CD1c-positive myeloid dendritic cell (primary cell): Measurements from ENCODE around the gene FSTL1.

Source experiments
- DNase-seq: peaks from one replicate; pipeline ENCODE4 v3.0.0-alpha.2; 2016; ENCODE audit errors: extremely low spot score

The FSTL1 gene

GRCh38 chr3:120468635-120469295 lies 18.0 kb upstream of the FSTL1 start:
- DNase-seq = no peak

GRCh38 chr3:120462409-120462959 lies 11.7 kb upstream of the FSTL1 start:
- no peak for DNase-seq

DNA sequence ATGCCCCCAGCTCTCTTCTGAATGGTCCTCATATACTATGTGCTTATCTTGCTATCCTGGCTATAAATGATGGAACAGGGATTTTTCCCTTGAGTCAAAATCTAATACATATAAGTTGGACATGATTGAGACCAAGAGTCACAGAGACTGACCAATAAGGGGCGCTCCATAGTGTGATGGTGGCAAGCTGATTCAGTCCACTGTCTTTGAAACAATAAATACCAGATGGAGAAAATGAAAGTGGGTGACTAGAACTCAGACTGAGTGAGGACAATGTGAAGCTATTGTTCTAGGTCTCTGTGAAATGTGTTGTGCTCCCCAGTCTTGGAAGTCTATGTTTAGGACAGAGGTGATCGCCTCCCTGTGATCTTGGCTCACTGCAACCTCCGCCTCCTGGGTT lies 10.6 kb upstream of the FSTL1 start:
- no peak for DNase-seq

- no peak for DNase-seq
These were observed 10.1 kb upstream of the FSTL1 start for GRCh38 chr3:120460862-120461261.

GRCh38 chr3:120460181-120460790 lies 9.5 kb upstream of the FSTL1 start:
- no peak for DNase-seq

DNA sequence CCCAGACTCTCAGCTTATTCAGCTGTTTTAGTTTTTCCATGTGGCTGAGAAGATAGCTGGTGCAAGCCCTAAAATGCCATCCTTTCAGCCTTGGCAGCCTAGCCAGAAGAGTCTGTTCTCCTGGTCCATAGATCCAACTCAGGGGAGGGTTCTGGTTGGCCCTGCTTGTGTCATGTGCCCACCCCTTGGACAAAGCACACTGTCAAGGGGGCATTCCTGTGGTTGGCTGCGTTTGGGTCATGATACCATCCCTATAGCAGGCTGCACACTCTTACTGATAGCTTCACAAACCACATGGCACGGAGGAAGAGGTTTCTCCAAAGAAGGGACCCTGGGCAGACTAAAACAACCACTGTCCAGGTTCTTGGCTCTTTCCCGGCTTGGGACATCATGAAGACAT lies 8.4 kb upstream of the FSTL1 start:
- no peak for DNase-seq

GRCh38 chr3:120457827-120458226 lies 7.0 kb upstream of the FSTL1 start:
- no peak for DNase-seq

- DNase-seq = no peak
These were observed 3.4 kb upstream of the FSTL1 start for GRCh38 chr3:120454076-120454689.

DNA sequence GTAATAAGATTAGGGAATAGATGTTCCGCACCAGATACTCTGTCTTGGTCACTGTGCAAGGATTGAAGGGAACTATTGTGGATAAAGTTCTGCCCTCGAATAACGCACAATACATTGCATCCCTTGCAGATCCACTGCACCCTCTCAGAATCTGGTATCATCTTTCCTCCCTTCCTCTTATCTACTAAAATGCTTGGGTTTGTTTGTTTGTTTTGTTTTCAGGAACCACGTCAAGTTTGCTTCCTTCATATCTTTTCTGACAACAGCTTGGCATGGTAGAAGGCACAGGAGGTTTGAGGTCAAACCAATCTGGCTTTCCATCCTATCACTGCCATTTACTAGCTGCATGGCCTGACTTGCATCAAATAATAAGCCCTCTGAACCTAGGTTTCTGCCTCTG lies 2.0 kb upstream of the FSTL1 start:
- DNase-seq = no peak

DNA sequence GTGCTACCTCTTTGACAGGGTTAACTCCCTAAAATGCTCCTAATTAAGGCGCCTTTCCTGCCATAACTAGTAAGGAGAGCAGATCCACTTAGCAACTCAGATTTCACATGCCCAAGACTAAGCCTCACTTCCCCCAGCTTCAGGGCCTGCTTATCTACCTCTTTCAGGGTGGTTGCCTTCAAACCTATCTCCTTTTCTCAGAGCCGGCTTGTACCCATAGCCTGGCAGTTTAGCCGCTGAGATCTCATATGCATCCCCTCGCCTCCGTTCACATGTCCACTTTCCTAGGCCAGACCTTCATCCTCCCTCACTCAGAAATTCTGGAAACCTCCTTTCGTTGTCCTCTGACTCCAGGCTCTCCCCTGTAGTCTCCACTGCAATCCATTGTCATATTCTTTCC lies 1.0 kb upstream of the FSTL1 start:
- no peak for DNase-seq

DNA sequence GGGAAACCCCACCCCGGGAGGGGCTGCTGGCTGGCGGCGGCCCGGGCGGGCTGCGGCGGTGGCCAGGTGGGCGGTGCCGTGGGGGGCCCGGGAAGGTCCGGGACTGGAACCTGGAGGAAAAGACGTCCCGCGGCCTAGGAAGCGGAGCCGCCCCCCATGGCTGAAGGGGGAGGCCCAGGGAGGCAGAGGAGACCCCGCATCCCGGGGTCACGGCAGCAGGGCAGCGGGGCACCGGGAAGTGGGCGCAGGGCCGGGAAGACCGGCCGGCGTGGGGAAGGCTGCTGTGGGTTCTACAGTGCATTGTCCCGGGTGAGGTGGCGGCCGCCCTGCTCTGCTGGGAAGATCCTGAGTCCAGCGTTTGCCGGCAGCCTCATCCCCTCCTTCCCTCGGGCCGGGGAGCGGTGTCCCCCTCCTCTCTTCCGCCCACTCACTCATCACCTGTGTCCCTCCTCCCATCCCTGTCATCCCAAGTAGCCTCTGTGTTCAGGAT lies 525 bp upstream of the FSTL1 start:
- DNase-seq = no peak

DNA sequence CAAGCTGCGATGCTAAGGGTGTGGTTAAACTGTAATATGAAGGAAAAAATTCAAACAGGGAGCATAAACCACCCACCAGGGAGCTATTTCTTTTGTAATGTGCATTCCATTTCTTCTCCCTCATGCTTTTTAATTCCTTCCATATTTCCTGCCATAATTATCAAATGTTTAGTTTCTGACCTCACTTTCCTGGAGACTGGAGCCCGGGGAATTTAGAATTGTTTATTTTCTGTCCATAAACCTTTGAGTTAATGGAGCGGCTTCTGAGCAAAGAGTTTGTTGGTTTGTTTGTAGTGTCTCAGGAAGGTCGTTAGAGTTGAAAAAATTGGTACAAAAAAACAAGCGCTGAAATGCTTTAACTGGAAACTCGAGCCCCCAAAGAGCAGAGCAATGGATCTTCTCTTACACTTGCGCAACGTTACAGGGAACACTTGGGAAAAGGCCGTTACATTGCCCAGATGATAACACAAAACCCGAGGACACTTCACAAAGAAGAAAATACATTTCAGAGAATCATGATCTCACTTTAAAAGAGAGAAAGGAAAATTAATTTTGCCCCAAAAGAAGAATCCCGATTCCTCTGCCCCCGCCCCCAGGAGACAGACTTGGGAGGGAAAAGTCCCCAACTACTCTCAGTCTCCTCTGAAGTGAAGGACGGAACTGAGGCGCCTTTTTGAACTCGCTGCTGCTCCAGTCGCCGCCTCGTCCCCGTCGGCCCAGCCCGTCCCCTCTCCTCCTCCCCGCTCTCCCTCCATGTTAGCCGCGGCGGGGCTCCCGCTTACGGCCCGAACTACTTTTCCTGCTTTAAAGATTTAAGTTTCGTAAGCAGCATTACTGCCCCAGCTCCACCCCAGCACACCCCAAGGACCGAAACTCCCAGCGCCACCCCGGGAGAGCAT lies 842 bp downstream of the FSTL1 start:
- no peak for DNase-seq

DNA sequence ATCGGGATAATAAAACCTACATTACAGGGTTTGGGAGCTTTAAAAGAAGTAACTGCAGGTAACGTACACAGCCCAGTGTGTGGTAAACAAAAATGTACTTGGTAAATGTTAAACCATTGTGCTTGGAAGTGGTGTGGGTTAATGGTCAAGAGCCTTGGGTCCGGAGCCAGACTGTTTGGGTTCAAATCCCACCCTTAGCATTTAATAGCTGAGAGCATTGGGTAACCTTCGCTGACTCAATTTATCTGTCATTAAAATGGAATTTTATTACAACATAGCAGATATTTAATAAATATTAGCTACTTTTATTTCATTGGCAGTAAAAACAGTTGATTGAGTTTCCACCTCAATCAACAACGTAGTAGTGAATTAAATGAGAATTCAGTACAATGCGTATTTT lies 1.5 kb downstream of the FSTL1 start:
- no peak for DNase-seq

DNA sequence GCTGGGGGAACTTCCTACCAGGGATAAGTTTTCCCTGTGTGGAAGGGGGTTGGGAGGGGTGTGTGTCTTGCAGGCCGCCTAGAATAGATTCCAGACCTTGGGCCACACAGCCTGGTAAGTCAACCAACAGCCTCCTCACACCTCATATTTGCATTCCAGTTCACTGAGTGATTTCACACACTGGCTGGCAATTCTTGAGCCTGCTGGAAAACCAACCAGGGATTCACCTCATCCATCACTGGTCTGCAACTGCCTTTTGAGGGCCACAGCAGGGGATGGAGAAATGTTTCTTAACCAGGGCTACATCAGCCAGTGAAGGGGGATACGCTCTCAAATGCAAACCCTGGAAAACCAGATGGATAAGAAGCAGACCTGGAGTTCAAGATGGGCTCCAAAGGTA lies 2.0 kb downstream of the FSTL1 start:
- no peak for DNase-seq

DNA sequence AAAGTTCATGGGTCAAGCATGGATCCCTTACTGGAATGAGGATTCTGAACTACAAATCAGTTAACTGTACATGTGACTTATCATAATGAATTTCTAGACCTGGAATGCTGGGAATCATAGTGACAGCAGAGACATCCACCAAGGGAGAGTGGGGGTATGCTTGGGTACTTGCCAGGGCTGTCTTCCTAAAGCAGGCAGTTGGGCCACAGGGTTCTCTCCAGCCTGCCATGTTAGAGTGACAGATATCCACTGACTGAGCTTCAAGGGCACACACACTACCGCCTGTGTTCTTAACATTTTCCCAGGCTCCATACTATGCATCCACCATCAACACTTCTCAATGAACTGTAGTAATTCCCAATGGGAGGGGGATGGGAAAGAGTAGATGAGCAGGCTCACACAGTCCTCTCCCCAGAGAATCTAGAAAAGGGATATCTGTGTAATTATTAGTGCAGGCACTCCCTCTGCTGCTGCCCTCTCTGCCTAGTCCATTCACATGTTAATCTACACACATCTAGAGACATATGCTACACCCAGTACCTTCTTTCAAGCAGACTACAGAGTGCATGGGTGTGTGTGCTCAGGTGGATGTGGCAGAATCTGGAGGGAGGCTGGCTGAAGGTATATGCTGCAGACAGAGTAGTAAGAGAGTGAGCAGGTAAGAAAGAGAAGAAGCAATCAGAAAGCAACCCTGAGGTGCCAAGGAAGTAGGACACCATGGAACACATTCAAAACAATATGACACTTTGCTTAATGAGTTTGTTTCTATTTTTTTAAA lies 3.7 kb downstream of the FSTL1 start:
- no peak for DNase-seq

DNA sequence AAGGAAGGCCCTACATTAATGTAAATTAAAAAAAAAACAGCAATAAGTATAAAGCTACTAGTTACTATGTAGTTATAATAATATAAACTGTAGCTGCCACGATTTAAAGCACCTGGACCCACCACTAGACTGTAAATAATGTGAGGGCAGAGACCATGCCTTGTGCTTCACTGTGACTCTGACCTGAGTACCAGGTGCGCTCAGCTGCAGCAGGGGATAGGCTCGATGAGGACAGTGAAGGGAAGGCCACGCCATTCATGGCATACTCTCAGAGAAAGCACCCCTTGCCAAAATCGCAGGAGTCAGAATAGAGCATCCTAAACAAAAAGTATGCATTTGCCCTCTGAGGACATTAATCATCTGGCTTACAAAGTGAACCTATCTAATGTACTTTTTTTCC lies 5.1 kb downstream of the FSTL1 start:
- DNase-seq = no peak

- no peak for DNase-seq
These were observed 7.1 kb downstream of the FSTL1 start for GRCh38 chr3:120443626-120444123.

DNA sequence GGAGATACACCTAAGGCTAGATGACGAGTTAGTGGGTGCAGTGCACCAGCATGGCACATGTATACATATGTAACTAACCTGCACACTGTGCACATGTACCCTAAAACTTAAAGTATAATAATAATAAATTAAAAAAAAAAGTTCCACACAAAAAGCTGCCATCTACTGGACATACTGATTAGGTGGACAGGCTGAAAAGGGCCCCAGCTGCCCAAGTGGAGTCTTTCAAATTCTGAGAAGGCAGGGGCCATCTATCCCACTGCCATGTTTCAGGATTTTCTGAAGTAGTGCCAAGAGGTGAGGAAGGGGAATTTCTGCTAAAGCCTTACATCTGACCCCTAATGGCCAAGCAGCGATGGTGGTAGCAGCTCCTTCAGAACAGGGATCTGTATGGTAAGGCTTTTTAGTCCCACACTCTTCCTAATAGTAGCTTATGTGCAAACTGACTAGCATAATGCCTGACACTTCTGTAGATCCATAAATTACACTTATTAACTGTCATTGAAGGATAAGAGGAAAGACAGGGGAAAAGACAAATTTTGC lies 7.7 kb downstream of the FSTL1 start:
- DNase-seq = no peak

- no peak for DNase-seq
These were observed 9.0 kb downstream of the FSTL1 start for GRCh38 chr3:120441776-120442175.

- DNase-seq = no peak
These were observed 10.0 kb downstream of the FSTL1 start for GRCh38 chr3:120440762-120441161.
